ENCODE measurements around the gene POLR2C. TPM values are rescaled to one million over a fixed set of nuclear protein-coding genes. Genes with fewer than 3 reads are reported as not detected.

POLR2C gene
- total RNA-seq, 1 experiment from 2014 or later, result 110 TPM

GRCh38 chr16:57470711-57471110 is 8.2 kb downstream of the POLR2C start:
- Histone ChIP-seq H3K4me3 (ENCODE audit: low read depth, low read length, poor library complexity, severe bottlenecking) (no peak overlapping the region), H3K27me3 (replicated peaks; ENCODE audit: insufficient read depth, low read depth, low read length, poor library complexity) (no peaks in the 10 kb centered on the region), H3K4me1 (ENCODE audit: insufficient read depth, low read length, poor library complexity, severe bottlenecking) (peaks cover 19% of the 10 kb centered on the region), H3K9me3 (ENCODE audit: low read depth, low read length, poor library complexity, severe bottlenecking) (no peaks in the 10 kb centered on the region), H3K36me3 (ENCODE audit: insufficient read depth, low read length, poor library complexity, severe bottlenecking) (peaks cover 78% of the 10 kb centered on the region), H3K27ac (ENCODE audit: low read depth, low read length, poor library complexity, severe bottlenecking) (no peak overlapping the region)
- intact Hi-C loops (cut with micrococcal nuclease; ENCODE audit: unreplicated experiment), result no loop called here
- TF ChIP-seq CTCF (conservative IDR thresholded peaks at IDR 0.05; ENCODE audit: low read depth, low read length), result no peak
- TF ChIP-seq EZH2 (IDR thresholded peaks at IDR 0.05; ENCODE audit: borderline replicate concordance, low read depth, low read length, poor library complexity, severe bottlenecking), result no peak
- no TSS peak for BruUV-seq (replicated peaks)
- POLR2A ChIA-PET (ENCODE audit: low non-redundant PET), result interaction anchor here (0.6 kb wide), 1 partner anchor 10 kb away, joined by 3 read pairs; no protein-coding TSS in a partner anchor
- DNase-seq (ENCODE audit: low spot score), result no peak
- CTCF ChIA-PET, result no interaction called here

- no peak overlapping the region for H3K27ac ChIP-seq (ENCODE audit: low read depth, low read length, poor library complexity, severe bottlenecking)
- H3K36me3 ChIP-seq (ENCODE audit: insufficient read depth, low read length, poor library complexity, severe bottlenecking), result peaks cover 73% of the 10 kb centered on the region
- ChIA-PET POLR2A (ENCODE audit: low non-redundant PET) (interaction anchor here (0.6 kb wide), 1 partner anchor 9 kb away, joined by 3 read pairs; no protein-coding TSS in a partner anchor), CTCF (no interaction called here)
- BruUV-seq (replicated peaks), result no TSS peak
- H3K4me3 ChIP-seq (ENCODE audit: low read depth, low read length, poor library complexity, severe bottlenecking), result no peak overlapping the region
- peaks cover 19% of the 10 kb centered on the region for H3K4me1 ChIP-seq (ENCODE audit: insufficient read depth, low read length, poor library complexity, severe bottlenecking)
- TF ChIP-seq EZH2 (IDR thresholded peaks at IDR 0.05; ENCODE audit: borderline replicate concordance, low read depth, low read length, poor library complexity, severe bottlenecking), result no peak
- no peak for TF ChIP-seq CTCF (conservative IDR thresholded peaks at IDR 0.05; ENCODE audit: low read depth, low read length)
- intact Hi-C loops (cut with micrococcal nuclease; ENCODE audit: unreplicated experiment), result no loop called here
- no peaks in the 10 kb centered on the region for H3K27me3 ChIP-seq (replicated peaks; ENCODE audit: insufficient read depth, low read depth, low read length, poor library complexity)
- no peaks in the 10 kb centered on the region for H3K9me3 ChIP-seq (ENCODE audit: low read depth, low read length, poor library complexity, severe bottlenecking)
- DNase-seq (ENCODE audit: low spot score), result no peak
These were observed 8.7 kb downstream of the POLR2C start for GRCh38 chr16:57471209-57471608.

- Histone ChIP-seq H3K27ac (ENCODE audit: low read depth, low read length, poor library complexity, severe bottlenecking) (peak overlapping the region; percentile 69), H3K27me3 (replicated peaks; ENCODE audit: insufficient read depth, low read depth, low read length, poor library complexity) (no peaks in the 10 kb centered on the region), H3K36me3 (ENCODE audit: insufficient read depth, low read length, poor library complexity, severe bottlenecking) (peaks cover 67% of the 10 kb centered on the region), H3K9me3 (ENCODE audit: low read depth, low read length, poor library complexity, severe bottlenecking) (no peaks in the 10 kb centered on the region), H3K4me3 (ENCODE audit: low read depth, low read length, poor library complexity, severe bottlenecking) (no peak overlapping the region), H3K4me1 (ENCODE audit: insufficient read depth, low read length, poor library complexity, severe bottlenecking) (peaks cover 19% of the 10 kb centered on the region)
- peak; percentile 41 for DNase-seq (ENCODE audit: low spot score)
- TF ChIP-seq CTCF (conservative IDR thresholded peaks at IDR 0.05; ENCODE audit: low read depth, low read length) (no peak), EZH2 (IDR thresholded peaks at IDR 0.05; ENCODE audit: borderline replicate concordance, low read depth, low read length, poor library complexity, severe bottlenecking) (no peak)
- intact Hi-C loops (cut with micrococcal nuclease; ENCODE audit: unreplicated experiment), result no loop called here
- CTCF ChIA-PET, result interaction anchor here (1.0 kb wide), 1 partner anchor 10 kb away, joined by 3 read pairs; the partner anchor contains the start of gene POLR2C
- POLR2A ChIA-PET (ENCODE audit: low non-redundant PET), result no interaction called here
- TSS peak; percentile 44 for BruUV-seq (replicated peaks)
These were observed 9.6 kb downstream of the POLR2C start for GRCh38 chr16:57471852-57472664.

Measured in A673 (cell line).